ENCODE measurements around the gene GRIK2. TPM values are rescaled to one million over a fixed set of nuclear protein-coding genes. Genes with fewer than 3 reads are reported as not detected.

Gene GRIK2
- total RNA-seq, 1 experiment from 2014 or later: 6.6 TPM

- Histone ChIP-seq H3K9me3 (ENCODE audit: control insufficient read depth, insufficient read depth, low read depth, low read length) (no peaks in the 10 kb centered on the region), H3K36me3 (ENCODE audit: control insufficient read depth, insufficient read depth, low read length) (no peaks in the 10 kb centered on the region), H3K27ac (ENCODE audit: low read length) (no peak overlapping the region), H3K27me3 (ENCODE audit: control insufficient read depth, insufficient read depth, low read length) (no peaks in the 10 kb centered on the region), H3K4me1 (ENCODE audit: control insufficient read depth, insufficient read depth, low read length) (no peaks in the 10 kb centered on the region), H3K4me3 (ENCODE audit: low read depth in 2 of 2, low read length in 2 of 2) (no peak overlapping the region)
- BruUV-seq (replicated peaks): no TSS peak
- intact Hi-C loops (cut with micrococcal nuclease; ENCODE audit: unreplicated experiment) (no loop called here), in situ Hi-C loops (cut with HindIII; ENCODE audit: low pct_unique_long_range_greater_than_20kb, low sequenced_read_pairs) (no loop called here)
- TF ChIP-seq TCF7L2 (IDR thresholded peaks at IDR 0.05; ENCODE audit: low read depth, low read length) (no peak), POLR2AphosphoS5 (IDR thresholded peaks at IDR 0.05; ENCODE audit: low read depth, low read length) (no peak), SIN3A (IDR thresholded peaks at IDR 0.05; ENCODE audit: borderline replicate concordance, insufficient read depth, low read depth, low read length) (no peak), REST (IDR thresholded peaks at IDR 0.05; ENCODE audit: insufficient read depth in 1 of 2, low read depth in 2 of 2, low read length in 1 of 2) (no peak), CTCF (IDR thresholded peaks at IDR 0.05) (no peak)
- ATAC-seq (no peak), DNase-seq (ENCODE audit: low read depth, low spot score) (no peak)
- CTCF ChIA-PET: no interaction called here
- POLR2A ChIA-PET: no interaction called here
Observed at GRCh38 chr6:101550451-101550850, 156.9 kb downstream of the GRIK2 start.

GRCh38 chr6:101554231-101554630, 160.7 kb downstream of the GRIK2 start:
- no peak overlapping the region for H3K4me3 ChIP-seq (ENCODE audit: low read depth in 2 of 2, low read length in 2 of 2)
- no peak overlapping the region for H3K27ac ChIP-seq (ENCODE audit: low read length)
- no peaks in the 10 kb centered on the region for H3K36me3 ChIP-seq (ENCODE audit: control insufficient read depth, insufficient read depth, low read length)
- no TSS peak for BruUV-seq (replicated peaks)
- intact Hi-C loops (cut with micrococcal nuclease; ENCODE audit: unreplicated experiment): no loop called here
- no peak for ATAC-seq
- H3K4me1 ChIP-seq (ENCODE audit: control insufficient read depth, insufficient read depth, low read length): no peaks in the 10 kb centered on the region
- ChIA-PET CTCF (no interaction called here), POLR2A (interaction anchor here (0.6 kb wide), 1 partner anchor 95 kb away, joined by 5 read pairs; no protein-coding TSS in a partner anchor)
- H3K9me3 ChIP-seq (ENCODE audit: control insufficient read depth, insufficient read depth, low read depth, low read length): no peaks in the 10 kb centered on the region
- H3K27me3 ChIP-seq (ENCODE audit: control insufficient read depth, insufficient read depth, low read length): no peaks in the 10 kb centered on the region
- TF ChIP-seq TCF7L2 (IDR thresholded peaks at IDR 0.05; ENCODE audit: low read depth, low read length): no peak
- TF ChIP-seq SIN3A (IDR thresholded peaks at IDR 0.05; ENCODE audit: borderline replicate concordance, insufficient read depth, low read depth, low read length): no peak
- TF ChIP-seq REST (IDR thresholded peaks at IDR 0.05; ENCODE audit: insufficient read depth in 1 of 2, low read depth in 2 of 2, low read length in 1 of 2): no peak
- TF ChIP-seq POLR2AphosphoS5 (IDR thresholded peaks at IDR 0.05; ENCODE audit: low read depth, low read length): no peak
- TF ChIP-seq CTCF (IDR thresholded peaks at IDR 0.05): no peak
- DNase-seq (ENCODE audit: low read depth, low spot score): no peak
- in situ Hi-C loops (cut with HindIII; ENCODE audit: low pct_unique_long_range_greater_than_20kb, low sequenced_read_pairs): no loop called here
